Common myeloid progenitor, CD34-positive (primary cell): Measurements from ENCODE around the gene AHSG.
A peak's percentile ranks its signal among the peaks of the same experiment; 100 is the strongest.
"Not testable (repeated sequence)": the region's sequence is repeated elsewhere in the genome, so short reads cannot be mapped to it uniquely, and the experiment has no call there.

ENCODE experiments used
- CTCF ChIA-PET: fragments of 350-600 bp; sonication (Branson Sonifier 250); formaldehyde crosslinking; loops from one replicate; lab custom pipeline; 2021; ENCODE audit warnings: antibody characterized with exemption; lab: Charles Lee
- POLR2A ChIA-PET: fragments of 350-600 bp; sonication (Branson Sonifier 250); formaldehyde crosslinking; loops from one replicate; lab custom pipeline; 2021; ENCODE audit warnings: antibody characterized with exemption; lab: Charles Lee
- DNase-seq, 3 donors: peaks; one replicate each; pipeline versions ENCODE4 v3.0.0 to v3.0.0-alpha.2; 2013
- H3K27ac ChIP-seq, 2 experiments: 1 replicate in 1 of 2; 2 replicates in 1 of 2; pipeline ENCODE4 v1.7.0; 2013; ENCODE audit warnings: inconsistent platforms in 2 of 2, low read length in 2 of 2, mild to moderate bottlenecking in 2 of 2, low read depth in 1 of 2, moderate library complexity in 1 of 2; ENCODE audit not compliant: severe bottlenecking in 2 of 2, insufficient read depth in 1 of 2, poor library complexity in 1 of 2
- H3K27me3 ChIP-seq, 5 experiments: replicated peaks in 2 of 5; 1 replicate in 3 of 5; 2 replicates in 2 of 5; pipeline versions ENCODE4 v1.6.1 to v1.7.0; 2013; ENCODE audit warnings: low read length in 4 of 5, mild to moderate bottlenecking in 2 of 5, moderate library complexity in 2 of 5, inconsistent platforms in 1 of 5; ENCODE audit not compliant: insufficient read depth in 5 of 5, control insufficient read depth in 4 of 5
- H3K36me3 ChIP-seq, 4 experiments: 1 replicate in 2 of 4; 2 replicates in 2 of 4; pipeline versions ENCODE4 v1.6.1 to v1.7.0; 2013; ENCODE audit warnings: low read length in 3 of 4, control low read depth in 1 of 4, mild to moderate bottlenecking in 1 of 4; ENCODE audit not compliant: control insufficient read depth in 4 of 4, insufficient read depth in 4 of 4
- H3K4me1 ChIP-seq, 4 experiments: 1 replicate in 3 of 4; 2 replicates in 1 of 4; pipeline versions ENCODE4 v1.6.1 to v1.7.1; 2013; ENCODE audit warnings: low read length in 3 of 4, mild to moderate bottlenecking in 3 of 4, control low read depth in 1 of 4, inconsistent platforms in 1 of 4, moderate library complexity in 1 of 4; ENCODE audit not compliant: control insufficient read depth in 4 of 4, insufficient read depth in 4 of 4; ENCODE audit errors: control extremely low read depth in 1 of 4
- H3K4me3 ChIP-seq, 7 experiments: 1 replicate in 4 of 7; 2 replicates in 3 of 7; pipeline versions ENCODE4 v1.5.1 to v1.7.0; 2013; ENCODE audit warnings: mild to moderate bottlenecking in 7 of 7, low read length in 6 of 7, moderate library complexity in 6 of 7, inconsistent platforms in 2 of 7, low read depth in 2 of 7, control low read depth in 1 of 7; ENCODE audit not compliant: insufficient read depth in 4 of 7, control insufficient read depth in 1 of 7; ENCODE audit errors: extremely low read depth in 1 of 7
- H3K9me3 ChIP-seq, 5 experiments: 1 replicate in 4 of 5; 2 replicates in 1 of 5; pipeline versions ENCODE4 v1.6.1 to v1.7.1; 2013; ENCODE audit warnings: low read length in 4 of 5, mild to moderate bottlenecking in 2 of 5, inconsistent platforms in 1 of 5, low read depth in 1 of 5, moderate library complexity in 1 of 5; ENCODE audit not compliant: control insufficient read depth in 4 of 5, insufficient read depth in 2 of 5; ENCODE audit errors: control extremely low read depth in 1 of 5
- WGBS: methylation state at CpG from one replicate; pipeline ENCODE4 v1.1.5; 2013; ENCODE audit not compliant: insufficient coverage; 5-methylcytosine and 5-hydroxymethylcytosine counted together

Gene AHSG

DNA sequence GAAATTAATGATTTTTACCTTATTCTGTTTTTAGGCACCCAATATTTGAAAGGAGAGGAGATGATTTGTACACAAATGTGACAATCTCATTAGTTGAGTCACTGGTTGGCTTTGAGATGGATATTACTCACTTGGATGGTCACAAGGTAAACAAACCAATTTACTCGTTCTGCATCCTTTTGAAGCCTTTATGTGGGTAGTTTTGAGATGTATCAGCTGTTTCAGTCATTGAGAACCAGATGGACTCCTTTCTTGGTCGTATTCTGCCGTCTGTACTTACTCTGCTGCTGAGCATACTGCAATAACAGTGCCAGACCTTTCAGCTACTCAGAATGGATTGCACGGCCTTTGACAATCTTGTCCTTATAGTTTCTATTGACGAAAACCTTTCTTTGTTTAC is 29.0 kb upstream of the AHSG start:
- Histone ChIP-seq H3K4me1 (no peaks in the 10 kb centered on the region), H3K9me3 (no peaks in the 10 kb centered on the region), H3K27ac (no peak overlapping the region), H3K4me3 (no peak overlapping the region), H3K27me3 (no peaks in the 10 kb centered on the region), H3K36me3 (peaks cover 24 to 70% (median 54%) of the 10 kb centered on the region in 4 experiments)
- no peak for DNase-seq
- WGBS: 100% methylated on average over 4 of the region's 5 CpGs
- POLR2A ChIA-PET: interaction anchor here (0.6 to 1.0 kb wide), 3 partner anchors 8 to 587 kb away, joined by 3 read pairs; partner anchors contain the start of gene DNAJB11
- CTCF ChIA-PET: interaction anchor here (2.8 to 3.8 kb wide), 2 partner anchors 12 to 32 kb away, joined by 19 to 30 read pairs; partner anchors contain the start of gene DNAJB11

GRCh38 chr3:186586245-186586644 is 26.6 kb upstream of the AHSG start:
- not testable (repeated sequence) for H3K27ac ChIP-seq, H3K9me3 ChIP-seq, DNase-seq, H3K27me3 ChIP-seq, H3K4me3 ChIP-seq, H3K4me1 ChIP-seq
- ChIA-PET CTCF (interaction anchor here (2.0 to 3.8 kb wide), 2 partner anchors 8 to 30 kb away, joined by 4 to 30 read pairs; no protein-coding TSS in a partner anchor), POLR2A (interaction anchor here (1.1 to 1.9 kb wide), 3 partner anchors 9 to 16 kb away, joined by 4 to 8 read pairs (median 6); partner anchors contain the start of gene DNAJB11)
- H3K36me3 ChIP-seq: peaks cover 18 to 50% (median 35%) of the 10 kb centered on the region in 4 experiments
- 100% methylated on average over 7 of the region's 9 CpGs for WGBS

DNA sequence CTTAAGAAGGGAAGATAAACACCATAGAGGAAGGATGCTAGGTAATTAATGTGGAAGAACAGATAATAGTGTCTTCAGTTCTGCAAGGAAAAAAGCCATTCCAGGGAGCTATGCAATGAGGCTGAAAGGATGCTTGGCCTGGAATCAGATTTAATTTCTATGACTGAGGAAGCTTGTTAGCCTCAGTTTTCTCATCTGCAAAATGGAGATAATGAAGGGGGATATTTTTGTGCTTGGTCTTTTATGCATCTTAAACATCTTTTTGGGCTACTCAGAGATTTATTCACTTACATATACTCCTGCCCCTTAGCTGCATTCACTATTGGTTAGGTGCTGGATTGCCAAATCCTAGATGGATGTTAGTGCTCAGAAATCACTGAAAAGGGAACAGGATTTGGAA is 25.7 kb upstream of the AHSG start:
- ChIA-PET POLR2A (interaction anchor here (0.6 kb wide), 1 partner anchor 480 kb away, joined by 3 read pairs; no protein-coding TSS in a partner anchor), CTCF (interaction anchor here (1.2 to 3.8 kb wide), 3 partner anchors 24 to 234 kb away, joined by 5 to 30 read pairs (median 5); no protein-coding TSS in a partner anchor)
- no peaks in the 10 kb centered on the region for H3K4me1 ChIP-seq

GRCh38 chr3:186588632-186589031 is 24.2 kb upstream of the AHSG start:
- H3K27ac ChIP-seq: no peak overlapping the region
- ChIA-PET POLR2A (interaction anchor here (0.6 kb wide), 1 partner anchor 9 kb away, joined by 6 read pairs; no protein-coding TSS in a partner anchor), CTCF (interaction anchor here (1.6 to 4.3 kb wide), 3 partner anchors 25 to 236 kb away, joined by 4 to 24 read pairs (median 15); partner anchors contain the start of gene AHSG)

More for the DNA sequence above, 25.7 kb upstream of the AHSG start:
- H3K9me3 ChIP-seq: no peaks in the 10 kb centered on the region
- H3K27ac ChIP-seq: no peak overlapping the region
- no peak overlapping the region for H3K4me3 ChIP-seq
- peaks cover 15 to 41% (median 27%) of the 10 kb centered on the region in 4 experiments for H3K36me3 ChIP-seq
- DNase-seq: no peak
- no peaks in the 10 kb centered on the region for H3K27me3 ChIP-seq

DNA sequence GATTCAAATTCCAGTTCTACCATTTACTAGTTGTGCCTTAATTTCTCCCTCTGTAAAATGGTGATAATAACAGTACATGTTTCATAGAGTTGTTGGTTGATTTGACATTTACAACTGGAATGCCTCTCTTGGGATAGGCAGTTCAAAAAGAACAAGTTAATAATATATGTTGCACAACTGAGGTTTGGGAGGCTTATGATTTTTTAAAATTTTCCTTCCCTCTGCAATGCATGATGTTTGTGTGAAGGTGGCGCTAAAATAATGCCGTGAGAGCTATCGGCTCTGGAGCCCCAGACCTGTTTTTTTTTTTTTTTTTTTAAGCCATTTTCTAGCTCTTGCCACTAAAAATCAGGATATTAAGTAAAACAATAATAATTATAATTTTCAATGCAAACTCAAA is 23.7 kb upstream of the AHSG start:
- peaks cover under 1 to 22% (median 13%) of the 10 kb centered on the region in 4 experiments for H3K36me3 ChIP-seq
- ChIA-PET CTCF (interaction anchor here (1.6 to 4.3 kb wide), 3 partner anchors 25 to 235 kb away, joined by 4 to 24 read pairs (median 15); partner anchors contain the start of gene AHSG), POLR2A (interaction anchor here (0.6 to 0.7 kb wide), 2 partner anchors 9 to 37 kb away, joined by 3 to 6 read pairs; no protein-coding TSS in a partner anchor)
- H3K9me3 ChIP-seq: no peaks in the 10 kb centered on the region
- peak; percentile 33 to 64 (median 64) for DNase-seq
- H3K27ac ChIP-seq: no peak overlapping the region
- WGBS: no CpG with 5 or more reads among the region's 3 CpGs
- no peaks in the 10 kb centered on the region for H3K27me3 ChIP-seq
- no peaks in the 10 kb centered on the region for H3K4me1 ChIP-seq
- no peak overlapping the region for H3K4me3 ChIP-seq

More at GRCh38 chr3:186588632-186589031, 24.2 kb upstream of the AHSG start:
- peaks cover 6 to 26% (median 16%) of the 10 kb centered on the region in 4 experiments for H3K36me3 ChIP-seq
- H3K4me1 ChIP-seq: no peaks in the 10 kb centered on the region
- no peak for DNase-seq
- no peaks in the 10 kb centered on the region for H3K9me3 ChIP-seq
- no peaks in the 10 kb centered on the region for H3K27me3 ChIP-seq
- 93% methylated on average over 2 of the region's 2 CpGs for WGBS
- H3K4me3 ChIP-seq: no peak overlapping the region

DNA sequence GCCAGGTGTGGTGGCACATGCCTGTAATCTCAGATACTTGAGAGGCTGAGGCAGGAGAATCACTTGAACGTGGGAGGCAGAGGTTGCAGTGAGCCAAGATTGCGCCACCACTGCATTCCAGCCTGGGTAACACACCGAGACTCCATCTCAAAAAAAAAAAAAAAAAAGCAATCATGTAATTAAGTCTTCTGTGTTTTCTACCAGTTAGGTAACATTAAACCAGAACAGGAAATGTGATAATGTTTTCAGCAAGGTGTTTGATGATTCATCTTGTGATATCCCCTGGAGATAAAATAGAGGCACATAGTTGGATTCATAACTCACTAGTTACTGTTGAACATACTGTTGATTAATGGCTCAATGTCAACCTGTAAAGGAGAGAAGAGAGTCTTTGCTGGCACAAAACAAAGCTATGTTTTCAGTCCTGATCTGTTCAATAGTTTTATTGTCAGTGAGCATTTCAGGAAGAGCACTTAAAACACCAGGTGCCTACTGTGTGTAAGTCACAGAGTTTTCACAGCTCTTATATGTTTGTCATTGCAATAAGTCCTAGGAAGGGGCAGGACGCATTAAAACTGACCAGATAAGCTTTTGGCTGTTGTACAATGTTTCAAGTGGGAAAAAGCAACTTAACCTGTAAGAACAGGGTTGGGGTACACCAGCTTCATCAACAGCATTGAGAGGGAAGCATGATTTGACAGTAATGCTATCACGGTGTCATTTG is 22.8 kb upstream of the AHSG start:
- 84% methylated on average over 2 of the region's 5 CpGs for WGBS
- no peaks in the 10 kb centered on the region for H3K4me1 ChIP-seq
- H3K27ac ChIP-seq: no peak overlapping the region
- peaks cover 0 to 13% (median 6%) of the 10 kb centered on the region in 4 experiments for H3K36me3 ChIP-seq
- ChIA-PET POLR2A (interaction anchor here (0.7 kb wide), 1 partner anchor 38 kb away, joined by 3 read pairs; no protein-coding TSS in a partner anchor), CTCF (interaction anchor here (0.7 to 4.3 kb wide), 5 partner anchors 24 to 237 kb away, joined by 3 to 24 read pairs (median 5); partner anchors contain the start of gene AHSG)
- H3K9me3 ChIP-seq: no peaks in the 10 kb centered on the region
- no peaks in the 10 kb centered on the region for H3K27me3 ChIP-seq
- peak in 1 of 3 donors; percentile 40 for DNase-seq
- no peak overlapping the region for H3K4me3 ChIP-seq
